Caco-2 (cell line): ENCODE results near the gene EMSY. TPM values are rescaled to one million over a fixed set of nuclear protein-coding genes. Genes with fewer than 3 reads are reported as not detected.

Experiments used
- BruUV-seq: library from RNA; stranded (reverse); fragments of 400-500 nt; replicated peaks from 2 replicates; lab custom pipeline; 2021; lab: Mats Ljungman, UMichigan
- CTCF ChIA-PET: fragments of 300-600 bp; sonication (Branson Sonifier 250); formaldehyde crosslinking; loops from one replicate; lab custom pipeline; 2022; ENCODE audit warnings: antibody characterized with exemption; lab: Charles Lee
- POLR2A ChIA-PET: fragments of 300-600 bp; sonication (Branson Sonifier 250); formaldehyde crosslinking; loops from one replicate; lab custom pipeline; 2022; ENCODE audit warnings: antibody characterized with exemption; lab: Charles Lee
- DNase-seq, 2 experiments: peaks; one replicate each; pipeline versions ENCODE4 v3.0.0 to v3.0.0-alpha.2; 2020 to 2022
- H3K27me3 ChIP-seq: replicated peaks from 2 replicates; pipeline ENCODE4 v1.6.0; 2011; ENCODE audit warnings: low read length; ENCODE audit not compliant: control insufficient read depth, insufficient read depth
- H3K36me3 ChIP-seq: 2 replicates; pipeline ENCODE4 v1.5.1; 2011; ENCODE audit warnings: low read length; ENCODE audit not compliant: control insufficient read depth, insufficient read depth
- H3K4me1 ChIP-seq: fragments of 250-450 bp; sonication (Bioruptor Pico); 2 replicates; pipeline ENCODE4 v1.5.1; 2020; ENCODE audit warnings: mild to moderate bottlenecking
- H3K4me3 ChIP-seq: 2 replicates; pipeline ENCODE4 v1.5.1; 2011; ENCODE audit warnings: low read depth, mild to moderate bottlenecking, control low read depth, low read length
- H3K9me3 ChIP-seq: fragments of 250-450 bp; sonication (Bioruptor Pico); 2 replicates; pipeline ENCODE4 v1.5.1; 2020; ENCODE audit warnings: mild to moderate bottlenecking, moderate library complexity
- H3K27ac Mint-ChIP-seq: one replicate; pipeline ENCODE4 v1.8.0; 2022; ENCODE audit warnings: mixed read lengths; ENCODE audit not compliant: unreplicated experiment
- H3K27me3 Mint-ChIP-seq: one replicate; pipeline ENCODE4 v1.8.0; 2022; ENCODE audit warnings: mixed read lengths; ENCODE audit not compliant: insufficient read depth, unreplicated experiment
- H3K36me3 Mint-ChIP-seq: one replicate; pipeline ENCODE4 v1.8.0; 2022; ENCODE audit warnings: mild to moderate bottlenecking, mixed read lengths; ENCODE audit not compliant: insufficient read depth, unreplicated experiment
- H3K4me1 Mint-ChIP-seq: one replicate; pipeline ENCODE4 v1.8.0; 2022; ENCODE audit warnings: low read depth, mixed read lengths; ENCODE audit not compliant: unreplicated experiment
- H3K4me3 Mint-ChIP-seq: one replicate; pipeline ENCODE4 v1.8.0; 2022; ENCODE audit warnings: mild to moderate bottlenecking, moderate library complexity, mixed read lengths; ENCODE audit not compliant: unreplicated experiment
- H3K9me3 Mint-ChIP-seq: one replicate; pipeline ENCODE4 v1.8.0; 2022; ENCODE audit warnings: mixed read lengths; ENCODE audit not compliant: unreplicated experiment
- intact Hi-C: fragments of 100-400 bp; cut with micrococcal nuclease; formaldehyde crosslinking; loops from one replicate; pipeline ENCODE4 v1.10.0; 2022; ENCODE audit not compliant: unreplicated experiment
- total RNA-seq: library from RNA; stranded (reverse); gene quantifications from 2 replicates; pipeline ENCODE4 v1.2.3, GENCODE V29; 2022
- TF ChIP-seq, protein P1 (sequence below), 2 experiments: fragments of 200-600 bp in 1 of 2; IDR thresholded peaks; 1 replicate in 1 of 2; 2 replicates in 1 of 2; pipeline versions ENCODE4 v1.5.1 to v1.8.0; 2011 to 2022; ENCODE audit warnings: antibody characterized with exemption in 1 of 2, control low read depth in 1 of 2, inconsistent platforms in 1 of 2, low read depth in 1 of 2, low read length in 1 of 2, mild to moderate bottlenecking in 1 of 2, moderate library complexity in 1 of 2; ENCODE audit not compliant: insufficient read depth in 1 of 2, severe bottlenecking in 1 of 2, unreplicated experiment in 1 of 2

EMSY gene
- total RNA-seq, 1 experiment from 2014 or later, result 43.6 TPM

- CTCF ChIA-PET, result interaction anchor here (1.6 kb wide), 1 partner anchor 317 kb away, joined by 8 read pairs; no protein-coding TSS in a partner anchor
- no peaks in the 10 kb centered on the region for H3K27me3 ChIP-seq
- Mint-ChIP-seq H3K9me3 (no peaks in the 10 kb centered on the region), H3K36me3 (peaks cover 57% of the 10 kb centered on the region), H3K27me3 (no peaks in the 10 kb centered on the region), H3K27ac (no peak overlapping the region), H3K4me3 (no peak overlapping the region), H3K4me1 (peaks cover 50% of the 10 kb centered on the region)
- POLR2A ChIA-PET, result interaction anchor here (0.7 kb wide), 1 partner anchor 33 kb away, joined by 3 read pairs; no protein-coding TSS in a partner anchor
- H3K4me3 ChIP-seq, result no peak overlapping the region
- BruUV-seq, result no TSS peak
- H3K36me3 ChIP-seq, result peaks cover 8% of the 10 kb centered on the region
- no peak for DNase-seq
- peaks cover 47% of the 10 kb centered on the region for H3K4me1 ChIP-seq
- H3K9me3 ChIP-seq, result no peaks in the 10 kb centered on the region
- TF ChIP-seq, protein P1, sequence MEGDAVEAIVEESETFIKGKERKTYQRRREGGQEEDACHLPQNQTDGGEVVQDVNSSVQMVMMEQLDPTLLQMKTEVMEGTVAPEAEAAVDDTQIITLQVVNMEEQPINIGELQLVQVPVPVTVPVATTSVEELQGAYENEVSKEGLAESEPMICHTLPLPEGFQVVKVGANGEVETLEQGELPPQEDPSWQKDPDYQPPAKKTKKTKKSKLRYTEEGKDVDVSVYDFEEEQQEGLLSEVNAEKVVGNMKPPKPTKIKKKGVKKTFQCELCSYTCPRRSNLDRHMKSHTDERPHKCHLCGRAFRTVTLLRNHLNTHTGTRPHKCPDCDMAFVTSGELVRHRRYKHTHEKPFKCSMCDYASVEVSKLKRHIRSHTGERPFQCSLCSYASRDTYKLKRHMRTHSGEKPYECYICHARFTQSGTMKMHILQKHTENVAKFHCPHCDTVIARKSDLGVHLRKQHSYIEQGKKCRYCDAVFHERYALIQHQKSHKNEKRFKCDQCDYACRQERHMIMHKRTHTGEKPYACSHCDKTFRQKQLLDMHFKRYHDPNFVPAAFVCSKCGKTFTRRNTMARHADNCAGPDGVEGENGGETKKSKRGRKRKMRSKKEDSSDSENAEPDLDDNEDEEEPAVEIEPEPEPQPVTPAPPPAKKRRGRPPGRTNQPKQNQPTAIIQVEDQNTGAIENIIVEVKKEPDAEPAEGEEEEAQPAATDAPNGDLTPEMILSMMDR (IDR thresholded peaks at IDR 0.05; ENCODE audit: insufficient read depth in 1 of 2, low read depth in 1 of 2, low read length in 1 of 2, severe bottlenecking in 1 of 2, unreplicated experiment in 1 of 2), result no peak
- intact Hi-C loops, result loop anchor here (2.0 kb wide), 1 partner anchor 144 kb away; the partner anchor contains the start of genes GVQW3 and THAP12
Measured at GRCh38 chr11:76524919-76525318, 80.1 kb downstream of the EMSY start.

DNA sequence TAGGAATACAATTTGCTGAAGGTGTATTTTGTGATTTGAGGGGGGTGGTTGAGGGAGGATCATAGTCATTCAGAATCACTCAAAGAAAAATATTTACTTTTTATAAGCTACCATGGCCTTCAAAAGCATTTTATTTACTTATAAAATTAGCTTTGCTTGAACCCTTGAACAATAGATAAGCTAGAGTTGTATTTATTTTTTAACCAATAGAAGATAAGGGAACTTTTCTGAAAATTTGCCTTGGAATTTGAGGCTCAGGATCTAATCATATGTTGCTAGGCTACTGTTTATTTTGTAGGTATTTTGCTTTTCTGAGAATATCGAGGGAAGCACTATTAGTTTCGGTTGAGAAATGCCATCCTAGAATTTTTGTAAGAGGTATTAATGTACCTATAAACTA, 82.1 kb downstream of the EMSY start:
- intact Hi-C loops, result loop anchor here (1.0 to 2.0 kb wide), 2 partner anchors 82 to 198 kb away; partner anchors contain the start of gene EMSY
- peak in 1 of 2 experiments; percentile 73 for DNase-seq
- no peaks in the 10 kb centered on the region for H3K9me3 ChIP-seq
- H3K36me3 ChIP-seq, result peaks cover 6% of the 10 kb centered on the region
- peaks cover 47% of the 10 kb centered on the region for H3K4me1 ChIP-seq
- Mint-ChIP-seq H3K4me1 (peaks cover 37% of the 10 kb centered on the region), H3K9me3 (no peaks in the 10 kb centered on the region), H3K27ac (peak overlapping the region; percentile 81), H3K27me3 (no peaks in the 10 kb centered on the region), H3K4me3 (peak overlapping the region; percentile 37), H3K36me3 (peaks cover 51% of the 10 kb centered on the region)
- CTCF ChIA-PET, result interaction anchor here (0.7 to 1.3 kb wide), 2 partner anchors 81 to 319 kb away, joined by 3 to 4 read pairs; no protein-coding TSS in a partner anchor
- POLR2A ChIA-PET, result interaction anchor here (0.6 to 1.0 kb wide), 3 partner anchors 38 to 322 kb away, joined by 3 to 4 read pairs (median 4); no protein-coding TSS in a partner anchor
- no peaks in the 10 kb centered on the region for H3K27me3 ChIP-seq
- H3K4me3 ChIP-seq, result no peak overlapping the region
- no TSS peak for BruUV-seq
- TF ChIP-seq, protein P1 (IDR thresholded peaks at IDR 0.05; ENCODE audit: insufficient read depth in 1 of 2, low read depth in 1 of 2, low read length in 1 of 2, severe bottlenecking in 1 of 2, unreplicated experiment in 1 of 2), result no peak

- intact Hi-C loops, result no loop called here
Measured at GRCh38 chr11:76542436-76542835, 97.6 kb downstream of the EMSY start.

More at GRCh38 chr11:76542436-76542835, 97.6 kb downstream of the EMSY start:
- Histone ChIP-seq H3K4me3 (no peak overlapping the region), H3K27me3 (no peaks in the 10 kb centered on the region), H3K9me3 (no peaks in the 10 kb centered on the region), H3K36me3 (peaks cover 6% of the 10 kb centered on the region; the same call in 1 of the 2 replicates), H3K4me1 (no peaks in the 10 kb centered on the region)
- ChIA-PET CTCF (interaction anchor here (0.6 kb wide), 1 partner anchor 334 kb away, joined by 6 read pairs; no protein-coding TSS in a partner anchor), POLR2A (no interaction called here)
- DNase-seq, result no peak
- Mint-ChIP-seq H3K4me3 (no peak overlapping the region), H3K27me3 (no peaks in the 10 kb centered on the region), H3K27ac (no peak overlapping the region), H3K9me3 (no peaks in the 10 kb centered on the region), H3K4me1 (no peaks in the 10 kb centered on the region), H3K36me3 (peaks cover 66% of the 10 kb centered on the region)
- no TSS peak for BruUV-seq
- TF ChIP-seq, protein P1 (IDR thresholded peaks at IDR 0.05; ENCODE audit: insufficient read depth in 1 of 2, low read depth in 1 of 2, low read length in 1 of 2, severe bottlenecking in 1 of 2, unreplicated experiment in 1 of 2), result no peak
